Tibial nerve (tissue), 4 donors: ENCODE data around the gene ALG14. TPM values are rescaled to one million over a fixed set of nuclear protein-coding genes. Genes with fewer than 3 reads are reported as not detected.

Experiments
- DNase-seq, 2 donors: peaks; one replicate each; pipeline ENCODE4 v3.0.0-alpha.2; 2019; ENCODE audit warnings: low spot score in 2 of 2
- H3K27ac ChIP-seq, 4 donors: fragments of 200-600 bp; sonication (generic) in 3 of 4; one replicate each; pipeline ENCODE4 v1.5.1; 2017 to 2019; ENCODE audit warnings: mild to moderate bottlenecking in 1 of 4
- H3K27me3 ChIP-seq, 2 donors: fragments of 200-600 bp; sonication (generic) in 1 of 2; one replicate each; pipeline versions ENCODE4 v1.5.1 to v1.6.0; 2017 to 2019
- H3K36me3 ChIP-seq, 3 donors: fragments of 200-600 bp; sonication (generic); one replicate each; pipeline ENCODE4 v1.5.1; 2018 to 2019
- H3K4me1 ChIP-seq, 4 donors: fragments of 200-600 bp; sonication (generic) in 3 of 4; one replicate each; pipeline ENCODE4 v1.5.1; 2017 to 2019
- H3K4me3 ChIP-seq, 4 donors: fragments of 200-600 bp; sonication (generic) in 3 of 4; one replicate each; pipeline ENCODE4 v1.5.1; 2017 to 2019; ENCODE audit warnings: mild to moderate bottlenecking in 1 of 4, moderate library complexity in 1 of 4
- H3K9me3 ChIP-seq, 4 donors: fragments of 200-600 bp; sonication (generic) in 3 of 4; one replicate each; pipeline ENCODE4 v1.5.1; 2017 to 2019
- CTCF ChIP-seq, 5 experiments: fragments of 200-600 bp in 3 of 5; fragments of 450-650 bp in 2 of 5; sonication (generic) in 3 of 5; IDR thresholded peaks; one replicate each; pipeline ENCODE4 v1.5.1; 2016 to 2019; ENCODE audit warnings: antibody characterized with exemption in 5 of 5, mild to moderate bottlenecking in 3 of 5, moderate library complexity in 2 of 5
- EP300 ChIP-seq, 2 donors: sonication (generic); formaldehyde crosslinking; IDR thresholded peaks; one replicate each; pipeline ENCODE4 v1.6.1; 2017; ENCODE audit warnings: antibody characterized with exemption in 2 of 2, mild to moderate bottlenecking in 1 of 2
- POLR2A ChIP-seq, 2 donors: fragments of 450-650 bp; IDR thresholded peaks; one replicate each; pipeline ENCODE4 v1.6.1; 2017; ENCODE audit warnings: antibody characterized with exemption in 2 of 2, mild to moderate bottlenecking in 2 of 2, moderate library complexity in 2 of 2
- WGBS, 2 donors: methylation state at CpG; one replicate each; pipeline ENCODE4 v1.1.5; 2018; 5-methylcytosine and 5-hydroxymethylcytosine counted together
- total RNA-seq, 4 donors: library from RNA; depleted of rRNA; stranded (reverse); fragments of >200 nt; gene quantifications; one replicate each; pipeline ENCODE4 v1.1.0, GENCODE V29; 2016

Gene ALG14
- total RNA-seq, 4 donors from 2014 or later = 1.1 to 1.6 (median 1.5) TPM

GRCh38 chr1:94929351-94930217 is 143.2 kb downstream of the ALG14 start:
- TF ChIP-seq EP300 (IDR thresholded peaks at IDR 0.05) (no peak), CTCF (IDR thresholded peaks at IDR 0.05) (no peak), POLR2A (IDR thresholded peaks at IDR 0.05) (no peak)
- Histone ChIP-seq H3K27ac (peak overlapping the region; percentile 31 to 99 (median 98)), H3K4me3 (peak overlapping the region in 3 of 4 donors; percentile 58 to 95 (median 75)), H3K9me3 (no peaks in the 10 kb centered on the region), H3K36me3 (peaks cover 0 to 19% (median 0%) of the 10 kb centered on the region in 3 donors), H3K27me3 (no peaks in the 10 kb centered on the region), H3K4me1 (peaks cover 0 to 41% (median 7%) of the 10 kb centered on the region in 4 donors)
- DNase-seq = no peak
- 52 to 55% methylated on average over 11 of the region's 11 CpGs for WGBS, 2 donors

DNA sequence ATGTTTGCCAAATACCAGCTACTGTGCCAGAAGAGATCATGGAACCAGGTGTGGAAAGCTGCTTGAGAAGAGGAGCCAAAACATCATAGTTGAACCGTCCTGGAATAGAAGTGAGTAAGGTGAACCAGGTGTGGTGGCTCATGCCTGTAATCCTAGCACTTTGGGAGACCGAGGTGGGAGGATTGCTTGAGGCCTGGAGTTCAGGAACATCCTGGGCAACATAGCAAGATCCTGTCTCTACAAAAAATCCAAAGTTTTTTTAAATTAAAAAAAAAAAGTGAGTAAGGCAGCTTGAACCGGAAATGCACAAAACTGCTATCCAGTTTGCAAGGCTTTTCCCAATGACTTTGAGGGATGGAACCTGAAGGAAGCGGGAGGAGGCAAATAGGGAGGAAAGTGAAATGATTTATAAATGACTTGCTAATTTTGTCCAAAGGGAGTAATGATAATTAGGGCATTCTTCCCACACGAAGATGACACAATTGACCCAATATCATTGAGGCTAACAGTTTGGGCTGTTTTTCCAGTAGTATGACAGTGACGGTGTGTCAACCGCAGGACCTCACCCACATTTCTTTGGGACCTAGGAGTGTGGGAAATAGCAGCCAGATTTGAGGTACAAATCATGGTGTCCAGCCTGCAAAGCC is 144.3 kb downstream of the ALG14 start:
- H3K4me1 ChIP-seq = peaks cover 0 to 52% (median 11%) of the 10 kb centered on the region in 4 donors
- 49 to 50% methylated on average over 7 of the region's 7 CpGs for WGBS, 2 donors

GRCh38 chr1:94927405-94928175 is 145.2 kb downstream of the ALG14 start:
- H3K27me3 ChIP-seq = no peaks in the 10 kb centered on the region
- TF ChIP-seq CTCF (IDR thresholded peaks at IDR 0.05) = no peak
- peak in 1 of 2 donors; percentile 55 for TF ChIP-seq POLR2A (IDR thresholded peaks at IDR 0.05)
- H3K27ac ChIP-seq = peak overlapping the region; percentile 91 to 99 (median 98)
- DNase-seq = peak in 1 of 2 donors; percentile 39
- H3K9me3 ChIP-seq = no peaks in the 10 kb centered on the region
- peaks cover 0 to 8% (median 0%) of the 10 kb centered on the region in 3 donors for H3K36me3 ChIP-seq
- 7 to 14% methylated on average over 16 to 32 of the region's 40 CpGs for WGBS, 2 donors
- H3K4me1 ChIP-seq = peaks cover 0 to 60% (median 11%) of the 10 kb centered on the region in 4 donors
- peak overlapping the region; percentile 58 to 95 (median 72) for H3K4me3 ChIP-seq

More for the DNA sequence above, 144.3 kb downstream of the ALG14 start:
- H3K36me3 ChIP-seq = peaks cover 0 to 16% (median 0%) of the 10 kb centered on the region in 3 donors
- DNase-seq = no peak
- no peaks in the 10 kb centered on the region for H3K9me3 ChIP-seq
- peak overlapping the region; percentile 91 to 99 (median 98) for H3K27ac ChIP-seq
- H3K4me3 ChIP-seq = peak overlapping the region; percentile 58 to 95 (median 72)
- no peaks in the 10 kb centered on the region for H3K27me3 ChIP-seq
- no peak for TF ChIP-seq POLR2A (IDR thresholded peaks at IDR 0.05)
- TF ChIP-seq CTCF (IDR thresholded peaks at IDR 0.05) = no peak
- no peak for TF ChIP-seq EP300 (IDR thresholded peaks at IDR 0.05)

- 0% methylated on average over 38 of the region's 57 CpGs; no CpG with 5 or more reads in 1 of the 2 donors for WGBS, 2 donors
These were observed 145.8 kb downstream of the ALG14 start, which contains the start of gene CNN3 for GRCh38 chr1:94926915-94927404. TSS of gene CNN3 (minus strand) at chr1:94927110. CDS start at chr1:94926894, 216 bp downstream.

More at GRCh38 chr1:94926915-94927404, 145.8 kb downstream of the ALG14 start, which contains the start of gene CNN3:
- H3K36me3 ChIP-seq = peaks cover 0 to 1% (median 0%) of the 10 kb centered on the region in 3 donors
- peak within 1 kb of the TSS; percentile 59 to 95 (median 72) for H3K4me3 ChIP-seq
- DNase-seq = peak; percentile 78 to 84
- H3K9me3 ChIP-seq = no peaks in the 10 kb centered on the region
- peaks cover 0 to 67% (median 14%) of the 10 kb centered on the region in 4 donors for H3K4me1 ChIP-seq
- TF ChIP-seq CTCF (IDR thresholded peaks at IDR 0.05) = peak in 1 of 5 experiments; percentile 35
- peak; percentile 98 to 99 for TF ChIP-seq POLR2A (IDR thresholded peaks at IDR 0.05)
- TF ChIP-seq EP300 (IDR thresholded peaks at IDR 0.05) = peak in 1 of 2 donors; percentile 99
- H3K27ac ChIP-seq = peak within 1 kb of the TSS; percentile 91 to 99 (median 98)
- H3K27me3 ChIP-seq = no peaks in the 10 kb centered on the region
